Fibroblast of lung (primary cell): ENCODE measurements around the gene NDUFV1.

Experiments used
- EZH2 ChIP-seq: IDR thresholded peaks from 2 replicates; pipeline ENCODE4 v1.5.1; 2012; ENCODE audit warnings: low read length, control low read depth, mild to moderate bottlenecking; ENCODE audit errors: missing control alignments
- TF ChIP-seq, protein P1 (sequence below), 2 donors: IDR thresholded peaks in 1 of 2; conservative IDR thresholded peaks in 1 of 2; 1 replicate in 1 of 2; 2 replicates in 1 of 2; pipeline ENCODE4 v1.5.1; 2011 to 2012; ENCODE audit warnings: low read length in 2 of 2, control low read depth in 1 of 2, inconsistent platforms in 1 of 2, low read depth in 1 of 2, mild to moderate bottlenecking in 1 of 2

DNA sequence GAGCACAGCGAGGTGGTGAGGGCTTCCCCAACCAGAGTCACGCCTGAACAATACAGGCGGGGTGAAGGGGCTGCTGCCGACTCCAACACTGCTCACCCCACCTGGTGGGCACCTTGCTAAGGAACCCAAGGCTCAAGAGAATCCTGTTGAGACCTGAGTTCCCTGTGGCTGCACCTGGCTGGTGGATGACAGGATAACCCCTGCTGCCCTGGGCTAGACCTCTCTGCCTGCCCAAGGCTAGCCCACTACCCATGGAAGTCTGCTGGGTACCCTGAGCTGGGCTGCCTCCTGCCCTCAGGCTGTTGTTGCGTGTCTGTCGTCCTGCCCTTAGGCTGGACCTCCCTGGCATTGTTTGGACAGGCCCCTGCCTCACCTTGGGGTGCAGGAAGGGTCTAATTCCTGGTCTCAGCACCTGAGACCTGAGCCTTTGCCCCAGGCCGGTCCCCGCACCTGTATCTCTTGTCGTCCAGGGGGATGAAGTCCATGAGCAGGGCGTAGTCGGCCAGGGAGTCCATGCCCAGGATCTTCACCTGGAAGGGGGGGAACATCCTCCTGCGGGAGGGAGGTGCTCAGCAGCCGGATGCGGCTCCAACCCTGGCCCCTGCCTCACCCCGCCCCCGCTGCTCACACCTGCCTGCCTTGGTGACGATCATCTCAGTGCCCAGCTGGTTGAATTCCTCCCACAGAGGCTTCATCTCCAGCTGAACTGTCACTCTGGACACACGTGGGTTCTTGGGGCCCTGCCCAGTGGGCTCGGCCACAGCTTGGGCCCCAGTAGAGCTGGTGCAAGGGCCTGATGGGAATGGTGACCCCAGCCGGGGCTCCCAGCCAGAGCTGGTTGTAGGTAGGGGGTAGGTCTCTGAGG, 27.9 kb downstream of the NDUFV1 start:
- TF ChIP-seq, protein P1, sequence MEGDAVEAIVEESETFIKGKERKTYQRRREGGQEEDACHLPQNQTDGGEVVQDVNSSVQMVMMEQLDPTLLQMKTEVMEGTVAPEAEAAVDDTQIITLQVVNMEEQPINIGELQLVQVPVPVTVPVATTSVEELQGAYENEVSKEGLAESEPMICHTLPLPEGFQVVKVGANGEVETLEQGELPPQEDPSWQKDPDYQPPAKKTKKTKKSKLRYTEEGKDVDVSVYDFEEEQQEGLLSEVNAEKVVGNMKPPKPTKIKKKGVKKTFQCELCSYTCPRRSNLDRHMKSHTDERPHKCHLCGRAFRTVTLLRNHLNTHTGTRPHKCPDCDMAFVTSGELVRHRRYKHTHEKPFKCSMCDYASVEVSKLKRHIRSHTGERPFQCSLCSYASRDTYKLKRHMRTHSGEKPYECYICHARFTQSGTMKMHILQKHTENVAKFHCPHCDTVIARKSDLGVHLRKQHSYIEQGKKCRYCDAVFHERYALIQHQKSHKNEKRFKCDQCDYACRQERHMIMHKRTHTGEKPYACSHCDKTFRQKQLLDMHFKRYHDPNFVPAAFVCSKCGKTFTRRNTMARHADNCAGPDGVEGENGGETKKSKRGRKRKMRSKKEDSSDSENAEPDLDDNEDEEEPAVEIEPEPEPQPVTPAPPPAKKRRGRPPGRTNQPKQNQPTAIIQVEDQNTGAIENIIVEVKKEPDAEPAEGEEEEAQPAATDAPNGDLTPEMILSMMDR (conservative IDR thresholded peaks at IDR 0.05 in 1 of 2, IDR thresholded peaks at IDR 0.05 in 1 of 2; ENCODE audit: low read depth in 1 of 2, low read length in 2 of 2) = no peak
- no peak for TF ChIP-seq EZH2
